GM19397 (cell line): ENCODE measurements around the gene TMEM174.
"Not testable (repeated sequence)": the region's sequence is repeated elsewhere in the genome, so short reads cannot be mapped to it uniquely, and the experiment has no call there.

ENCODE experiments used
- ATAC-seq: cut with Tn5 transposase; IDR thresholded peaks from one replicate; pipeline ENCODE4 v1.9.1; 2021; ENCODE audit warnings: mild to moderate bottlenecking, moderate library complexity; ENCODE audit not compliant: unreplicated experiment

Gene TMEM174

GRCh38 chr5:73188764-73189531, 16.0 kb downstream of the TMEM174 start:
- ATAC-seq: no peak

GRCh38 chr5:73189871-73190376, 16.9 kb downstream of the TMEM174 start:
- ATAC-seq: no peak

- no peak for ATAC-seq
Measured at GRCh38 chr5:73192370-73192769, 19.4 kb downstream of the TMEM174 start.

GRCh38 chr5:73193592-73193991, 20.6 kb downstream of the TMEM174 start:
- ATAC-seq: no peak

DNA sequence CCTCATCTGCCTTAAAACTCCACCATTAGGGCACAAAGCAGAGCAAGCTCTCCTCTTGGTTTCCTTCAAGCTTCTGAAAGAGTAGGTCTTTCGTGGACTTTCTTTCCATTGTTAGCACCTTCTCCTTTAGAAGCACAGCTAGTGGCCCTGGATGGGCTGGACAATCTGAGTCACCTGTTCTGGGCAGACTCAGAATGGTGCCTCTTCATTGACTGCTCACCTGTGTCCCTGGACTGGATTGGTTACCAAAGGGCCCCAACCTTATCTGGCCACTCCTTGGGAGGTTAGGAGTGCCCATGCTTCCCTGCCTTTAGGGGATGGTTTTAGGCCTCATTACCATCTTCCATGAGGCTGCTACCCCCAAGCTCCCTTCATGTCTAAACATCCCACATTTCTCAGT, 23.2 kb downstream of the TMEM174 start:
- no peak for ATAC-seq

DNA sequence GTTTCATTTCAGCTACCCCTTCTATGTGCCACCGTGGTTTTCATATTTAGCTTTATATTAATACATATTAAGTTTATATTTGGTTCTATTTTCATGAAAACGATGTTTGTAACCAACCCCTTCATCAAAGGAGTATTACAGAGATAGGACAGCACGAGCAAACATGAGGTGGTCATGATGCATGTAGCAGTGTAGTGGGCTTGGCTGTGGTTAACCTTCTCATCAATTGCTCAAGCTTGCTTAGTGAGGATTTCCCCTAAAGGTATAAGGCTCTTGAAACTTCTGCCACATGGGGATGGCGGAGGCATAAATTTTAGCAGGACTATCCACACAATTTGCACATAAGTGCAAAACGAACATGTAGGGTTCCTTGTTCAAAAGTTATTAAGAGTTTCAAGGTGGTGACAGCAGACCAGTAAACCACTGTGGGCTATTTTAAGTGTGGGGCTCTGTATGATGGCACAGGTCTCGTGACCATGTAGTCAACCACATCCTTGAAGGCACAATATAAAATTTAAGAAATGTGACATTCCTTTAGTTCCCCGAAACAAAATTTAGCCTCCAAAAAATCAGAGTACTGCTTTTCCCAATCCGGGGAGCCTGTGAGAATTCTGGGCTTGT, 24.8 kb downstream of the TMEM174 start:
- no peak for ATAC-seq

DNA sequence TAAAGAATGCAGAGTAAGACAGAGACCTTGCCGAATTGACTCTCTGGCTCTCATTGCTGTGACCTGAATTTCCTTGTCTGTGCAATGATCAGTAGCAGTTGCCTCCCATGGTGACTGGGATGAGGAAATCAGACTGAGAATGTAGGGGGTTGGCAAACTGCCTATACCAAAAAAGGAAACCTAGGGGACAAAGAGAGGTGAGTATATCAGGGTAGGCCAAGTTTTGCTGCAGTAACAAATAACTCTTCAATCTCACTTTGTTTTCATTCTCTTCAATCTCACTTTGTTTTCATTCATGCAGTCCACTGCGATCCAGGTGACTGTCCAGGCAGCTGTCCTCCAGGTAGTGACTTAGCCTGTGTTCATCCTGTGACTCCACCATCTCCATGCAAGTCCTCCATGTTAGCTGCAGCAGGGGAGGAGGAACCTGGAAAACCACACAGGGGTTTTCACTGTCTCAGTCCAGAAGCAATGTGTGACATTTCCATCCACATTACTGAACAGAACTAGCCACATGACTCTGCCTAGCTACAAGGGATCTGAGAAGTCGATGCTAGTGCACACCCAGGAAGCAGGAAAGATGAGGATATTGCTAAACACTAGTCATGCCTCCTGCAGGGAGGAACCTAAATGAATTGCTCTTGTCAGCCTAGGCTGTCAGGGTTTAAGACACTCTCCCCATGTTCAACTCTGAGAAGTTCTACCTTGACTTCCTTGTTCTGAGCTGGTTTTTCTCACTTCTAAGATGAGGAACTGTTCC, 26.0 kb downstream of the TMEM174 start:
- ATAC-seq: no peak

DNA sequence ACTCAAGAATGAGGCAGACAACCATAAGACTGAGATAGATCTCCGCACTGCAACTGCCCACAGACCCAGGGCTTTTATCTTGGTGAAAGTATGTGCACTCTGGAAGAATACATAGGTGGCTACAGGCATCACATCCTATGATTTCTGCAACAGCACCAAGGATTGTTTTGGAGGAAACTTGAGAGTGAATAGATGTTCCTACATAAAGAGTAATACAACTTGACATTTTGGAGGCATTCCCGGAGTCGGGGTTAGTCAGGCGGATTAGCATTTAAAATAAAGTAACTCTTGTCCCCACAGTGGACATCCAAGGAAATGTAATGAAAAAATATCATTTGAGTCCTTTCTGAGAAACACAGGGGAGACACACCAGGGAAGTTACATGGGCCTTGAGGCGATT, 26.7 kb downstream of the TMEM174 start:
- ATAC-seq: no peak

- no peak for ATAC-seq
Measured at GRCh38 chr5:73201547-73202513, 28.8 kb downstream of the TMEM174 start.

- no peak for ATAC-seq
Measured at GRCh38 chr5:73204332-73204731, 31.3 kb downstream of the TMEM174 start.

DNA sequence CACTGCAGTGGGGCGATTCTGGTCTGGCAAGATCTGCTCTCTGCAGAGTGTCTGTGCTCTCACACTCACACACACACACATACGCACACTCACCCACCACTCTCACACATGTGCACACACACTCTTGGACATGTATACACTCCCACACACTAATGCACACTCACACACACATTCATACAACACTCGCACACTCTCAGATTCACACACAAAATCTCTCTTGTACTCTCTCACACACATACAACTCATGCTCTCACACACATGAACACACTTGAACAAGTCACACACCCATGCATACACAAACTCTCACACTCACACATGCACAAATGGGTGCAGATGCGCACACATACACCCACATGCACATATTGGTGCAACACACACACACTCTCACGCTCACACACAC, 31.7 kb downstream of the TMEM174 start:
- ATAC-seq: no peak

- no peak for ATAC-seq
Measured at GRCh38 chr5:73205305-73205704, 32.3 kb downstream of the TMEM174 start.

DNA sequence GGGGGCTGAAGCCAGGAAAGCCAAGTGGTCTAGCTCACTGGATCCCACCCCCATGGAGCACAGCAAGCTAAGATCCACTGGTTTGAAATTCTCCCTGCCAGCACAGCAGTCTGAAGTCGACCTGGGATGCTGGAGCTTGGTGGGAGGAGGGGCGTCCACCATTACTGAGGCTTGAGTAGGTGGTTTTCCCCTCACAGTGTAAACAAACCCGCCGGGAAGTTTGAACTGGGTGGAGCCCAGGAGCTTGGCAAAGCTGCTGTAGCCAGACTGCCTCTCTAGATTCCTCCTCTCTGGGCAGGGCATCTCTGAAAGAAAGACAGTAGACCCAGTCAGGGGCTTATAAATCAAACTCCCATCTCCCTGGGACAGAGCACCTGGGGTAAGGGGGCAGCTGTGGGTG, 34.2 kb downstream of the TMEM174 start:
- not testable (repeated sequence) for ATAC-seq

DNA sequence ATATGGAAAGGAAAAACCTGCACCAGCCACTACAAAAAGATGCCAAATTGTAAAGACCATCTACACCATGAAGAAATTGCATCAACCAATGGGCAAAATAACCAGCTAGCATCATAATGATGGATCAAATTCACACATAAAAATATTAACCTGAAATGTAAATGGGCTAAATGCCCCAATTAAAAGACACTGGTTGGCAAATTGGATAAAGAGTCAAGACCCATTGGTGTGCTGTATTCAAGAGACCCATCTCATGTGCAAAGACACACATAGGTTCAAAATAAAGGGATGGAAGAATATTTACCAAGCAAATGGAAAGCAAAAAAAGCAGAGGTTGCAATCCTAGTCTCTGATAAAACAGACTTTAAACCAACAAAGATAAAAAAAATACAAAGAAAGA, 36.1 kb downstream of the TMEM174 start:
- ATAC-seq: not testable (repeated sequence)

- not testable (repeated sequence) for ATAC-seq
Measured at GRCh38 chr5:73212693-73213092, 39.7 kb downstream of the TMEM174 start.

- ATAC-seq: no peak
Measured at GRCh38 chr5:73213566-73213998, 40.6 kb downstream of the TMEM174 start.

GRCh38 chr5:73214306-73214705, 41.3 kb downstream of the TMEM174 start:
- ATAC-seq: no peak

DNA sequence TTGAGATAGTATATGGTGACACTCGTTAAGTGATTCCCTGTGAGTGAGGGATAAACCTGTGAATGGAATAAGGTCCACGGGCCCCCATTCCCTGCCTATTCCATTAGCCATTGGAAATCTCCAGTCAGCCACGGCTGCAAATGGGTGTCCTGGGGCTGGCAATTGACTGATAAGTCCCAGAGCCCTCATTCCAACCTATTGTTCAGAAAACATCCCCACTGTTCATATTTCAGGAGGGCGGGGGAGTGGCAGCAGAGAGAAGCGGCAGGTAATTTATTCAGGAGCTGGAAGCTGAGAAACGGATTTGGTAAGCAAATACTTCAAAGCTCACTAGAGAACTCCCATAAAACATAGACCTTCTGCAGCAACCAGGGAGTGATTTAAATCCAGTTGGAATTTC, 42.0 kb downstream of the TMEM174 start:
- ATAC-seq: no peak

GRCh38 chr5:73215531-73215890, 42.5 kb downstream of the TMEM174 start:
- no peak for ATAC-seq

DNA sequence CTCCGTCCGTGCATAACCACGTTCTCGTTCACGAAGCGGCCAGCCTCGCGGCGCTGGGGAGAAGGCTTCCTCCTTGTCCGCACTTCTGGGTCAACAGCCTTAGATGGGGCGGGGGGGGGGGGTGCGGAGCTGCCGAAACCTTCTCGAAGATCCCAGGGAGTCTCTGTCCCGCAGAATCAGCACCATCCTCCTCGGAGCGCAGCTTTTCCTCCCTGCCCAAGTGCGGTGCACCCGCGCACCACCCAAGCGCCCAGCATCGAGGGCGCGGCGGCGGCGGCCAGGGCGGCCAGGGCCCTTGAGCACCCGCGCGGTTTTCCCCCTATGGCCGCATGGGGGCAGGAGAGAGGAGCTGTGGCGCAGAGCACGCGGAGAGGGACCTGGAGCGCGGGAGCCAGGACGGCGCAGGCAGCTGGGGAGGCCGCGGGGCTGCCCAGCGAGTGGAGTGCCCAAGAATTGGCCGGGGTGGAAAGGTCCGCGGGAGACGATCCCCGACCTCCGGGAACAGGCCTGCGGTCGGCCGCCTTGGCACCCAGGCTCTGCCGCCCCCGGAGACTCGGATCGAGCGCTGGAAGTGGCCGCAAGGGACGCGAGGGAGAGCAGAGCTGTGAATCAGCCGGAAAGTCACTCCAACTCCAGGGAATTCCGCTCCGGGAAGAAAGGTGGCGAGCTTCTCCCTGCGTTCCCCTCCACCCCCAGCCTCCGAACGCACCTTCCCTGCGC, 43.1 kb downstream of the TMEM174 start:
- peak; percentile 79 for ATAC-seq
